OCI-LY3 (cell line): ENCODE measurements around the gene KIAA1671.
A peak's percentile ranks its signal among the peaks of the same experiment; 100 is the strongest.
"Not testable (repeated sequence)": the region's sequence is repeated elsewhere in the genome, so short reads cannot be mapped to it uniquely, and the experiment has no call there.

Source experiments
- H2AFZ ChIP-seq: fragments of 200-600, 300-600 bp; shearing (Covaris generic); 2 replicates; pipeline ENCODE4 v1.6.0; 2014; ENCODE audit warnings: antibody characterized with exemption, low read depth, low read length
- H3K27ac ChIP-seq: fragments of 200-600, 300-600 bp; sonication (generic); 2 replicates; pipeline ENCODE4 v1.5.1; 2014; ENCODE audit warnings: mild to moderate bottlenecking, low read length, moderate library complexity, mixed read lengths
- H3K27me3 ChIP-seq: fragments of 200-600, 300-600 bp; sonication (generic); 2 replicates; pipeline ENCODE4 v1.6.1; 2014; ENCODE audit warnings: low read depth, low read length, mixed read lengths
- H3K36me3 ChIP-seq: fragments of 200-600, 300-600 bp; sonication (generic); replicated peaks from 2 replicates; pipeline ENCODE3; 2014; ENCODE audit warnings: low read depth, low read length, mixed read lengths
- H3K4me1 ChIP-seq: fragments of 300-600, 200-600 bp; sonication (generic); 2 replicates; pipeline ENCODE4 v1.6.1; 2014; ENCODE audit warnings: low read length, mixed read lengths
- H3K4me2 ChIP-seq: fragments of 200-600, 300-600 bp; sonication (generic); 2 replicates; pipeline ENCODE4 v1.6.1; 2014; ENCODE audit warnings: low read length, mixed read lengths
- H3K4me3 ChIP-seq: fragments of 300-600, 200-600 bp; sonication (generic); 2 replicates; pipeline ENCODE4 v1.5.1; 2014; ENCODE audit warnings: antibody characterized with exemption, mild to moderate bottlenecking, low read length, moderate library complexity
- H3K79me2 ChIP-seq: fragments of 300-600, 200-600 bp; shearing (Covaris generic); 2 replicates; pipeline ENCODE4 v1.6.1; 2014; ENCODE audit warnings: mild to moderate bottlenecking, low read length, mixed read lengths
- H3K9ac ChIP-seq: fragments of 300-600, 200-600 bp; shearing (Covaris generic); 2 replicates; pipeline ENCODE4 v1.6.0; 2014; ENCODE audit warnings: mild to moderate bottlenecking, low read length, moderate library complexity
- H3K9me3 ChIP-seq: fragments of 200-600, 300-600 bp; shearing (Covaris generic); 2 replicates; pipeline ENCODE4 v1.6.1; 2014; ENCODE audit warnings: low read length, mixed read lengths; ENCODE audit not compliant: insufficient read depth
- H4K20me1 ChIP-seq: fragments of 200-600, 300-600 bp; sonication (generic); 2 replicates; pipeline ENCODE4 v1.6.1; 2016; ENCODE audit warnings: low read length, mixed read lengths; ENCODE audit not compliant: insufficient read depth
- EZH2phosphoT487 ChIP-seq: fragments of 200-600 bp; shearing (Covaris generic); IDR thresholded peaks from 2 replicates; pipeline ENCODE4 v1.6.1; 2018; ENCODE audit warnings: antibody characterized with exemption, mixed run types, low read depth
- TF ChIP-seq, protein P1 (sequence below): fragments of 200-600, 300-600 bp; sonication (generic); IDR thresholded peaks from 2 replicates; pipeline ENCODE4 v1.5.1; 2014; ENCODE audit warnings: antibody characterized with exemption, low read length, low read depth

Gene KIAA1671

DNA sequence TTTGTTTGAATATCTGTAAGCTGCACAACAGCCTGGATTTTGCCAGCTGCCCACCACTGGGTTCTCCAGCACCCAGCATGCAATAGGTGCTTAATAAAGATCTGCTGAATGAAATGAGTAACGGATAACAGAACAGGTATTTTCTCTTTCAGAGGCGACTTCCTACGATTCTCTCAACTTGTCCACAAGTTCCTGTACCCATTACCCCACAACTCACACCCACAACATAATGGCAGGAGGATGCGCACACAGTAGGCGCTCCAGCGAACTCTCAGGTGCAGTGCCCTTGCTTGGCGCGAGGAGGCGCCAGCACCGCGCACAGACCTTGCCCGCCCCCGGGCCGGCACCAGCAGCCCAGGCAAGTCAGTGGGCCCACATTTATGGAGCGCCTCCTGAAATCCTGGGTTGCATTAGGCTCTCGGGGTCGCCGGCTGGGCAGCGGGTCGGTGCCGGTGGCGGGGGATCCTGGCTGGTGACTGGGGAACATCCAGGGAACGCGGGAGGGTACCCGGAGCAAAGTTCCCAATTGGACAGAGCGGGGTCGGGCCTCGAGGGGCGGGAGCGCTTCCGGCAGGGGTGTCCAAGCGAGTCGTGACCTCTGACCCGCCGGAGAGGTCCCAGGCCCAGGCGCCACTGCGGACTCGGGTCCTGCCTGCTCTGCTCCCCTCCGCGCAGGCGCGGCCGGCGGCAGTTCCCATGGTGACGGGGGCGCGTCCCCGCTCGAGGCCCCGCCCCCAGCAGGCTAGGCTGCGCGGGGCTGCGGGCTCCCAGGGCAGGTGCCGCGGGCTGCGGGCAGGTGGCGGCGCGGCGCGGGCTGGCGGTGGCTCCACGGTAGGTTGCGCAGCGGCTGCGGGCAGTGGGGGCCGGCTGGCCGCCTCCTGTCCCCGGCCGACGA, at the start of gene KIAA1671:
KIAA1671 (plus strand) TSS at position 775 of the 895 bp plus-strand sequence. CDS start 75,284 bp downstream, outside the sequence.
- no peaks in the 10 kb centered on the region for H3K36me3 ChIP-seq
- TF ChIP-seq, protein P1, sequence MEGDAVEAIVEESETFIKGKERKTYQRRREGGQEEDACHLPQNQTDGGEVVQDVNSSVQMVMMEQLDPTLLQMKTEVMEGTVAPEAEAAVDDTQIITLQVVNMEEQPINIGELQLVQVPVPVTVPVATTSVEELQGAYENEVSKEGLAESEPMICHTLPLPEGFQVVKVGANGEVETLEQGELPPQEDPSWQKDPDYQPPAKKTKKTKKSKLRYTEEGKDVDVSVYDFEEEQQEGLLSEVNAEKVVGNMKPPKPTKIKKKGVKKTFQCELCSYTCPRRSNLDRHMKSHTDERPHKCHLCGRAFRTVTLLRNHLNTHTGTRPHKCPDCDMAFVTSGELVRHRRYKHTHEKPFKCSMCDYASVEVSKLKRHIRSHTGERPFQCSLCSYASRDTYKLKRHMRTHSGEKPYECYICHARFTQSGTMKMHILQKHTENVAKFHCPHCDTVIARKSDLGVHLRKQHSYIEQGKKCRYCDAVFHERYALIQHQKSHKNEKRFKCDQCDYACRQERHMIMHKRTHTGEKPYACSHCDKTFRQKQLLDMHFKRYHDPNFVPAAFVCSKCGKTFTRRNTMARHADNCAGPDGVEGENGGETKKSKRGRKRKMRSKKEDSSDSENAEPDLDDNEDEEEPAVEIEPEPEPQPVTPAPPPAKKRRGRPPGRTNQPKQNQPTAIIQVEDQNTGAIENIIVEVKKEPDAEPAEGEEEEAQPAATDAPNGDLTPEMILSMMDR: peak; percentile 73
- TF ChIP-seq EZH2phosphoT487: no peak
- H3K4me1 ChIP-seq: no peaks in the 10 kb centered on the region
- H3K4me2 ChIP-seq: peak within 1 kb of the TSS; percentile 46
- H3K79me2 ChIP-seq: no peaks in the 10 kb centered on the region
- peaks cover 10% of the 10 kb centered on the region for H3K27me3 ChIP-seq
- peak within 1 kb of the TSS; percentile 47; the same call in 1 of the 2 replicates for H2AFZ ChIP-seq
- H3K4me3 ChIP-seq: peak within 1 kb of the TSS; percentile 75
- no peaks in the 10 kb centered on the region for H3K9me3 ChIP-seq
- no peak within 1 kb of the TSS for H3K27ac ChIP-seq
- peak within 1 kb of the TSS; percentile 49; the same call in 1 of the 2 replicates for H3K9ac ChIP-seq
- H4K20me1 ChIP-seq: no peaks in the 10 kb centered on the region

DNA sequence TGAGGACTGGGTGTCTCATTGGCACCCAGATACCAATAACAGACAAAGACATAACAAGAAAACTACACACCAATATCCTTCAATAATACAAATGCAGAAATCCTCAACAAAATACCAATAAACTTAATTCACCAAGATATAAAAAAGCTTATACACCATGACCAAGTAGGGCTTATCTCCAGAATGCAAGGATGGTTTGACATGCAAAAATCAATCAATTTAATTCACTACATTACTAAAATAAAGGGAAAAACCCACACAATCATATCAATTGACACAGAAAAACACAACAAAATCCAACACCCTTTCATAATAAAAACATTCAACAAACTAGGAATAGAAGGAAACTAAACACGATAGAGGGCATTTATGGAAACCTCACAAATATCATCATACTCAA, 46.6 kb upstream of the KIAA1671 start:
- Histone ChIP-seq H3K36me3 (no peaks in the 10 kb centered on the region), H3K4me2 (no peak overlapping the region), H3K79me2 (no peaks in the 10 kb centered on the region), H3K4me1 (no peaks in the 10 kb centered on the region), H3K9ac (no peak overlapping the region), H3K4me3 (no peak overlapping the region), H4K20me1 (no peaks in the 10 kb centered on the region), H3K27ac (no peak overlapping the region), H2AFZ (no peak overlapping the region), H3K9me3 (peaks cover 7% of the 10 kb centered on the region; the same call in 1 of the 2 replicates), H3K27me3 (peaks cover 7% of the 10 kb centered on the region; the same call in 1 of the 2 replicates)
- TF ChIP-seq EZH2phosphoT487: no peak

DNA sequence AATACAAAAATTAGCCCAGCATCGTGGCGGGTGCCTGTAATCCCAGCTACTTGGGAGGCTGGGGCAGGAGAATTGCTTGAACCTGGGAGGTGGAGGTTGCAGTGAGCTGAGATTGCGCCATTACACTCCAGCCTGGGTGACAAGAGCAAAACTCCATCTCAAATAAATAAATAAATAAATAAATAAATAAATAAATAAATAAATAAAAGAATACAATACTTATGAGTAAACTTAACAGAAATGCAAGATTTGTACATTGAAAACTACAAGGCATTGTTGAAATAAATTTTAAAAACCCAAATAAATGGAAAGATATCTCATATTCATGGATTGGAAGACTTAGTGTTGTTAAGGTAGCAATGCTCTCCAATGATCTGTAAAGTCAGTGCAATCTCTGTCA, 45.4 kb upstream of the KIAA1671 start:
- H3K36me3 ChIP-seq, H3K79me2 ChIP-seq, H3K27me3 ChIP-seq, H3K9me3 ChIP-seq, H3K4me1 ChIP-seq, H4K20me1 ChIP-seq, H3K9ac ChIP-seq, H3K27ac ChIP-seq, H3K4me2 ChIP-seq, H2AFZ ChIP-seq, H3K4me3 ChIP-seq: not testable (repeated sequence)

DNA sequence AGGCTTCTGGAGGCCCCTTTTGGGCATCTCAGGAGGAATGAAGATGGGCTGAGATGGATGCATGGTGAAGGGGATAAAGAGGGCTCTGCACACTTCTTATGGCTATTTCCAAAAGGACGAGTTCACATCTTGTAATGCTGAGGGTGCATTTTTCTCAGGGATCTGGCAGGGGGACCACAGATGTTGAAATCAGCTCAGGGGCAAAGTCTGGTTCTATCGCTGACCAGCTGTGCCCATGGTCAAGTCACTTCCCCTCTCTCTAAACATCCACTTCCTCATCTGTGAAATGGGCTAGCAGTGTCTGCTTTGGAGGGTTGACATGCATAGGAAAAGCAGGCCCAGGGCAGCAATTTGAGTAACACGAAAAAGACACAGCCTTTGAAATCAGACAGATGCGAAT, 32.5 kb upstream of the KIAA1671 start:
- H3K79me2 ChIP-seq: no peaks in the 10 kb centered on the region
- TF ChIP-seq EZH2phosphoT487: no peak
- TF ChIP-seq, protein P1: no peak
- H3K4me1 ChIP-seq: no peaks in the 10 kb centered on the region
- no peak overlapping the region for H3K4me2 ChIP-seq
- no peak overlapping the region for H2AFZ ChIP-seq
- H3K36me3 ChIP-seq: no peaks in the 10 kb centered on the region
- no peak overlapping the region for H3K9ac ChIP-seq
- H4K20me1 ChIP-seq: no peaks in the 10 kb centered on the region
- H3K27me3 ChIP-seq: peaks cover 4% of the 10 kb centered on the region; the same call in 1 of the 2 replicates
- no peaks in the 10 kb centered on the region for H3K9me3 ChIP-seq
- H3K27ac ChIP-seq: no peak overlapping the region
- no peak overlapping the region for H3K4me3 ChIP-seq
